ENCODE measurements around the gene KBTBD6.
"Not testable (repeated sequence)": the region's sequence is repeated elsewhere in the genome, so short reads cannot be mapped to it uniquely, and the experiment has no call there.

Gene KBTBD6

GRCh38 chr13:41099986-41100385 is 32.6 kb downstream of the KBTBD6 start:
- DNase-seq (ENCODE audit: low spot score): no peak
- no peak for TF ChIP-seq CTCF (IDR thresholded peaks at IDR 0.05; ENCODE audit: extremely low read depth, missing control alignments)

- DNase-seq (ENCODE audit: low spot score): no peak
Measured at GRCh38 chr13:41098761-41099160, 33.8 kb downstream of the KBTBD6 start.

GRCh38 chr13:41095681-41096080 is 36.9 kb downstream of the KBTBD6 start:
- DNase-seq (ENCODE audit: low spot score): not testable (repeated sequence)

More at GRCh38 chr13:41098761-41099160, 33.8 kb downstream of the KBTBD6 start:
- TF ChIP-seq CTCF (IDR thresholded peaks at IDR 0.05; ENCODE audit: extremely low read depth, missing control alignments): no peak

GRCh38 chr13:41085961-41086585 is 46.5 kb downstream of the KBTBD6 start:
- no peak for TF ChIP-seq CTCF (IDR thresholded peaks at IDR 0.05; ENCODE audit: extremely low read depth, missing control alignments)
- no peak for DNase-seq (ENCODE audit: low spot score)

- DNase-seq (ENCODE audit: low spot score): no peak
- TF ChIP-seq CTCF (IDR thresholded peaks at IDR 0.05; ENCODE audit: extremely low read depth, missing control alignments): no peak
Measured at GRCh38 chr13:41079725-41080124, 52.9 kb downstream of the KBTBD6 start.
